SU-DHL-6 (cell line): ENCODE measurements around the gene ATAD2B.

ENCODE experiments used
- EZH2phosphoT487 ChIP-seq: fragments of 200-600 bp; sonication (generic), shearing (Covaris generic); conservative IDR thresholded peaks from 2 replicates; pipeline ENCODE4 v1.6.1; 2018; ENCODE audit warnings: mild to moderate bottlenecking, antibody characterized with exemption, low read length, moderate library complexity, mixed read lengths
- TF ChIP-seq, protein P1 (sequence below): fragments of 200-600 bp; sonication (generic); IDR thresholded peaks from one replicate; pipeline ENCODE4 v1.5.1; 2017; ENCODE audit warnings: antibody characterized with exemption, mild to moderate bottlenecking, low read length, moderate library complexity; ENCODE audit not compliant: insufficient read depth, poor library complexity, severe bottlenecking

DNA sequence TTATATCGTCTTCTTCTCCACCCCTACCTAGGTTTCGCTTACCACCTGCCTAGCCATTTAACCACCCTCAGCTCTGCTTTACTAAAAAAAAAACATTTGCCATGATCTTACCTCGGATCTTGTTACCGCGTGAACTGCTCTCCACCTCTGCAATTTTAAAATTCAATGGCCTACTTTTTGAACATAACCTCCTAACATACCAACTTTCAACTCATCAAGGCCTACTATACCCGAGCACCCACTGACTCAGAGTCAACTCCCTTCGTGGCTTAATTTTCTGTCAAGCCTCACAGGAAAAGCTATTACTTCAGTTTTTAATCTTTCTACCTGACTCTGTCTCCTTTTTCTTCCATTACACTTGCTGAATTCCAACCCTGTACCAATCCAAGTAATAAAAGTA is 55.7 kb downstream of the ATAD2B start:
- TF ChIP-seq, protein P1, sequence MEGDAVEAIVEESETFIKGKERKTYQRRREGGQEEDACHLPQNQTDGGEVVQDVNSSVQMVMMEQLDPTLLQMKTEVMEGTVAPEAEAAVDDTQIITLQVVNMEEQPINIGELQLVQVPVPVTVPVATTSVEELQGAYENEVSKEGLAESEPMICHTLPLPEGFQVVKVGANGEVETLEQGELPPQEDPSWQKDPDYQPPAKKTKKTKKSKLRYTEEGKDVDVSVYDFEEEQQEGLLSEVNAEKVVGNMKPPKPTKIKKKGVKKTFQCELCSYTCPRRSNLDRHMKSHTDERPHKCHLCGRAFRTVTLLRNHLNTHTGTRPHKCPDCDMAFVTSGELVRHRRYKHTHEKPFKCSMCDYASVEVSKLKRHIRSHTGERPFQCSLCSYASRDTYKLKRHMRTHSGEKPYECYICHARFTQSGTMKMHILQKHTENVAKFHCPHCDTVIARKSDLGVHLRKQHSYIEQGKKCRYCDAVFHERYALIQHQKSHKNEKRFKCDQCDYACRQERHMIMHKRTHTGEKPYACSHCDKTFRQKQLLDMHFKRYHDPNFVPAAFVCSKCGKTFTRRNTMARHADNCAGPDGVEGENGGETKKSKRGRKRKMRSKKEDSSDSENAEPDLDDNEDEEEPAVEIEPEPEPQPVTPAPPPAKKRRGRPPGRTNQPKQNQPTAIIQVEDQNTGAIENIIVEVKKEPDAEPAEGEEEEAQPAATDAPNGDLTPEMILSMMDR, result no peak
- no peak for TF ChIP-seq EZH2phosphoT487
